SH-SY5Y (cell line): ENCODE results near the gene LIF.

ENCODE experiments used
- GATA2 ChIP-seq: IDR thresholded peaks from 2 replicates; pipeline ENCODE4 v1.6.1; 2011; ENCODE audit warnings: mild to moderate bottlenecking, low read depth, low read length
- GATA3 ChIP-seq: IDR thresholded peaks from 2 replicates; pipeline ENCODE4 v1.6.1; 2011; ENCODE audit warnings: low read depth, mild to moderate bottlenecking, low read length, moderate library complexity

LIF gene

GRCh38 chr22:30287648-30288418 lies 41.3 kb upstream of the LIF start:
- TF ChIP-seq GATA2 (no peak), GATA3 (no peak)

- TF ChIP-seq GATA2 (no peak), GATA3 (no peak)
Observed at GRCh38 chr22:30286813-30287647, 40.5 kb upstream of the LIF start.

- no peak for TF ChIP-seq GATA3
- no peak for TF ChIP-seq GATA2
Observed at GRCh38 chr22:30286331-30286730, 39.8 kb upstream of the LIF start.

GRCh38 chr22:30285846-30286200 lies 39.3 kb upstream of the LIF start:
- TF ChIP-seq GATA3: no peak
- no peak for TF ChIP-seq GATA2

GRCh38 chr22:30285176-30285845 lies 38.8 kb upstream of the LIF start:
- no peak for TF ChIP-seq GATA3
- no peak for TF ChIP-seq GATA2

GRCh38 chr22:30284666-30285065 lies 38.1 kb upstream of the LIF start:
- TF ChIP-seq GATA2: no peak
- TF ChIP-seq GATA3: no peak

GRCh38 chr22:30284172-30284571 lies 37.6 kb upstream of the LIF start:
- TF ChIP-seq GATA2 (no peak), GATA3 (no peak)

GRCh38 chr22:30283342-30283741 lies 36.8 kb upstream of the LIF start:
- no peak for TF ChIP-seq GATA2
- TF ChIP-seq GATA3: no peak

GRCh38 chr22:30282616-30283046 lies 36.1 kb upstream of the LIF start:
- TF ChIP-seq GATA2: no peak
- TF ChIP-seq GATA3: no peak

- TF ChIP-seq GATA3: no peak
- no peak for TF ChIP-seq GATA2
Observed at GRCh38 chr22:30280505-30280904, 33.9 kb upstream of the LIF start.

- TF ChIP-seq GATA3 (no peak), GATA2 (no peak)
Observed at GRCh38 chr22:30279932-30280331, 33.4 kb upstream of the LIF start.

GRCh38 chr22:30279046-30279788 lies 32.7 kb upstream of the LIF start:
- TF ChIP-seq GATA2 (no peak), GATA3 (no peak)

GRCh38 chr22:30277547-30278344 lies 31.2 kb upstream of the LIF start:
- TF ChIP-seq GATA2: no peak
- TF ChIP-seq GATA3: no peak

GRCh38 chr22:30276039-30276438 lies 29.5 kb upstream of the LIF start:
- TF ChIP-seq GATA2: no peak
- no peak for TF ChIP-seq GATA3

- TF ChIP-seq GATA2: no peak
- no peak for TF ChIP-seq GATA3
Observed at GRCh38 chr22:30275625-30276024, 29.1 kb upstream of the LIF start.
